Panc1 (cell line): ENCODE results near the gene LRRC47. TPM values are rescaled to one million over a fixed set of nuclear protein-coding genes. Genes with fewer than 3 reads are reported as not detected.

ENCODE experiments used
- ATAC-seq: fragments of 200-7000 bp; cut with Tn5 transposase; 2 replicates; pipeline ENCODE4 v1.9.1; 2020; ENCODE audit warnings: mild to moderate bottlenecking, moderate library complexity
- BruUV-seq: library from RNA; stranded (reverse); fragments of 400-500 nt; replicated peaks from 2 replicates; lab custom pipeline; 2021; lab: Mats Ljungman, UMichigan
- CTCF ChIA-PET: fragments of 300-600 bp; sonication (Branson Sonifier 250); formaldehyde crosslinking; loops from one replicate; lab custom pipeline; 2022; ENCODE audit warnings: antibody characterized with exemption; lab: Charles Lee
- POLR2A ChIA-PET: fragments of 300-600 bp; sonication (Branson Sonifier 250); formaldehyde crosslinking; loops from one replicate; lab custom pipeline; 2022; ENCODE audit warnings: antibody characterized with exemption; lab: Charles Lee
- DNase-seq: peaks from one replicate; pipeline ENCODE4 v3.0.0-alpha.2; 2010; ENCODE audit warnings: low read depth, low spot score
- H3K27ac ChIP-seq: 2 replicates; pipeline ENCODE4 v1.5.1; 2011; ENCODE audit warnings: mild to moderate bottlenecking, low read length, inconsistent platforms
- H3K27me3 ChIP-seq: fragments of 200-500 bp; sonication (Bioruptor generic); 2 replicates; pipeline ENCODE4 v1.6.0; 2014; ENCODE audit warnings: low read length, inconsistent platforms; ENCODE audit not compliant: control insufficient read depth, insufficient read depth
- H3K36me3 ChIP-seq: fragments of 200-500 bp; sonication (Bioruptor generic); 2 replicates; pipeline ENCODE4 v1.5.1; 2014; ENCODE audit warnings: inconsistent platforms, mild to moderate bottlenecking, low read length, moderate library complexity; ENCODE audit not compliant: control insufficient read depth, insufficient read depth
- H3K4me1 ChIP-seq: 2 replicates; pipeline ENCODE4 v1.5.1; 2011; ENCODE audit warnings: inconsistent platforms, mild to moderate bottlenecking, low read length, moderate library complexity; ENCODE audit not compliant: control insufficient read depth, insufficient read depth
- H3K4me3 ChIP-seq, 2 experiments: 2 replicates each; pipeline ENCODE4 v1.5.1; 2011 to 2012; ENCODE audit warnings: low read depth in 2 of 2, low read length in 2 of 2, mild to moderate bottlenecking in 2 of 2, inconsistent platforms in 1 of 2, moderate library complexity in 1 of 2
- H3K9me3 ChIP-seq: fragments of 200-500 bp; sonication (Bioruptor generic); 2 replicates; pipeline ENCODE4 v1.5.1; 2014; ENCODE audit warnings: low read depth, mild to moderate bottlenecking, inconsistent platforms, low read length, moderate library complexity; ENCODE audit not compliant: control insufficient read depth, insufficient read depth
- CTCF ChIP-seq: fragments of 450-650 bp; IDR thresholded peaks from 2 replicates; pipeline ENCODE4 v1.5.1; 2017; ENCODE audit warnings: mild to moderate bottlenecking
- POLR2AphosphoS5 ChIP-seq: IDR thresholded peaks from 2 replicates; pipeline ENCODE4 v1.6.1; 2012; ENCODE audit warnings: mild to moderate bottlenecking, low read depth, low read length, moderate library complexity
- SIN3A ChIP-seq: IDR thresholded peaks from 2 replicates; pipeline ENCODE4 v1.6.1; 2012; ENCODE audit warnings: low read depth, mild to moderate bottlenecking, low read length, moderate library complexity, borderline replicate concordance; ENCODE audit not compliant: insufficient read depth
- TCF7L2 ChIP-seq: IDR thresholded peaks from 2 replicates; pipeline ENCODE4 v1.6.1; 2011; ENCODE audit warnings: mild to moderate bottlenecking, low read depth, low read length, inconsistent platforms
- in situ Hi-C: cut with HindIII; loops from 2 replicates; pipeline ENCODE4 v1.10.0; 2016; ENCODE audit warnings: low sequenced_read_pairs, low pct_unique_long_range_greater_than_20kb
- intact Hi-C: fragments of 100-400 bp; cut with micrococcal nuclease; formaldehyde crosslinking; loops from one replicate; pipeline ENCODE4 v1.10.0; 2022; ENCODE audit not compliant: unreplicated experiment
- total RNA-seq: library from RNA; stranded (reverse); gene quantifications from one replicate; pipeline ENCODE4 v1.2.1, GENCODE V29; 2021; ENCODE audit not compliant: unreplicated experiment
- TF ChIP-seq, protein P1 (sequence below), 2 experiments: IDR thresholded peaks; 2 replicates each; pipeline ENCODE4 v1.6.1; 2011 to 2012; ENCODE audit warnings: low read depth in 2 of 2, control low read depth in 1 of 2, low read length in 1 of 2, mild to moderate bottlenecking in 1 of 2, moderate library complexity in 1 of 2; ENCODE audit not compliant: insufficient read depth in 1 of 2

The LRRC47 gene
- total RNA-seq, 1 experiment from 2014 or later, result 51.0 TPM

GRCh38 chr1:3767328-3767925 is 28.9 kb downstream of the LRRC47 start:
- intact Hi-C loops, result no loop called here
- Histone ChIP-seq H3K4me3 (no peak overlapping the region), H3K4me1 (peaks cover 8% of the 10 kb centered on the region), H3K36me3 (no peaks in the 10 kb centered on the region), H3K27ac (no peak overlapping the region), H3K27me3 (no peaks in the 10 kb centered on the region), H3K9me3 (no peaks in the 10 kb centered on the region)
- no peak for DNase-seq
- in situ Hi-C loops, result no loop called here
- CTCF ChIA-PET, result no interaction called here
- no peak for ATAC-seq
- POLR2A ChIA-PET, result interaction anchor here (0.6 kb wide), 2 partner anchors 10 to 73 kb away, joined by 3 to 9 read pairs; no protein-coding TSS in a partner anchor
- no peak for TF ChIP-seq TCF7L2
- TF ChIP-seq CTCF, result no peak
- no peak for TF ChIP-seq POLR2AphosphoS5
- TF ChIP-seq, protein P1, sequence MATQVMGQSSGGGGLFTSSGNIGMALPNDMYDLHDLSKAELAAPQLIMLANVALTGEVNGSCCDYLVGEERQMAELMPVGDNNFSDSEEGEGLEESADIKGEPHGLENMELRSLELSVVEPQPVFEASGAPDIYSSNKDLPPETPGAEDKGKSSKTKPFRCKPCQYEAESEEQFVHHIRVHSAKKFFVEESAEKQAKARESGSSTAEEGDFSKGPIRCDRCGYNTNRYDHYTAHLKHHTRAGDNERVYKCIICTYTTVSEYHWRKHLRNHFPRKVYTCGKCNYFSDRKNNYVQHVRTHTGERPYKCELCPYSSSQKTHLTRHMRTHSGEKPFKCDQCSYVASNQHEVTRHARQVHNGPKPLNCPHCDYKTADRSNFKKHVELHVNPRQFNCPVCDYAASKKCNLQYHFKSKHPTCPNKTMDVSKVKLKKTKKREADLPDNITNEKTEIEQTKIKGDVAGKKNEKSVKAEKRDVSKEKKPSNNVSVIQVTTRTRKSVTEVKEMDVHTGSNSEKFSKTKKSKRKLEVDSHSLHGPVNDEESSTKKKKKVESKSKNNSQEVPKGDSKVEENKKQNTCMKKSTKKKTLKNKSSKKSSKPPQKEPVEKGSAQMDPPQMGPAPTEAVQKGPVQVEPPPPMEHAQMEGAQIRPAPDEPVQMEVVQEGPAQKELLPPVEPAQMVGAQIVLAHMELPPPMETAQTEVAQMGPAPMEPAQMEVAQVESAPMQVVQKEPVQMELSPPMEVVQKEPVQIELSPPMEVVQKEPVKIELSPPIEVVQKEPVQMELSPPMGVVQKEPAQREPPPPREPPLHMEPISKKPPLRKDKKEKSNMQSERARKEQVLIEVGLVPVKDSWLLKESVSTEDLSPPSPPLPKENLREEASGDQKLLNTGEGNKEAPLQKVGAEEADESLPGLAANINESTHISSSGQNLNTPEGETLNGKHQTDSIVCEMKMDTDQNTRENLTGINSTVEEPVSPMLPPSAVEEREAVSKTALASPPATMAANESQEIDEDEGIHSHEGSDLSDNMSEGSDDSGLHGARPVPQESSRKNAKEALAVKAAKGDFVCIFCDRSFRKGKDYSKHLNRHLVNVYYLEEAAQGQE (IDR thresholded peaks at IDR 0.05; ENCODE audit: insufficient read depth in 1 of 2, low read depth in 2 of 2, low read length in 1 of 2), result no peak
- no peak for TF ChIP-seq SIN3A
- BruUV-seq, result no TSS peak

- TF ChIP-seq, protein P1 (IDR thresholded peaks at IDR 0.05; ENCODE audit: insufficient read depth in 1 of 2, low read depth in 2 of 2, low read length in 1 of 2), result no peak
- no peak for TF ChIP-seq SIN3A
- no peak for TF ChIP-seq POLR2AphosphoS5
- no peak for TF ChIP-seq CTCF
- TF ChIP-seq TCF7L2, result no peak
- Histone ChIP-seq H3K36me3 (no peaks in the 10 kb centered on the region), H3K4me1 (no peaks in the 10 kb centered on the region), H3K27me3 (0 out of 2 replicates have a peak, but pooled peaks cover 3% of the 10 kb centered on the region), H3K27ac (no peak overlapping the region), H3K9me3 (no peaks in the 10 kb centered on the region), H3K4me3 (no peak overlapping the region)
- in situ Hi-C loops, result no loop called here
- POLR2A ChIA-PET, result interaction anchor here (0.5 kb wide), 1 partner anchor 46 kb away, joined by 4 read pairs; no protein-coding TSS in a partner anchor
- no TSS peak for BruUV-seq
- CTCF ChIA-PET, result interaction anchor here (0.6 kb wide), 1 partner anchor 40 kb away, joined by 3 read pairs; no protein-coding TSS in a partner anchor
- DNase-seq (no peak), ATAC-seq (peak; percentile 25; the same call in 1 of the 2 replicates)
- intact Hi-C loops, result no loop called here
Measured at GRCh38 chr1:3763351-3764125, 32.8 kb downstream of the LRRC47 start.
